HG03108 (cell line): Measurements from ENCODE around the gene PRKG1.

Experiments used
- ATAC-seq: cut with Tn5 transposase; IDR thresholded peaks from one replicate; pipeline ENCODE4 v1.9.1; 2021; ENCODE audit warnings: moderate library complexity; ENCODE audit not compliant: unreplicated experiment

Gene PRKG1

GRCh38 chr10:51479711-51480110, 405.4 kb downstream of the PRKG1 start:
- ATAC-seq: no peak

GRCh38 chr10:51485668-51486067, 411.4 kb downstream of the PRKG1 start:
- ATAC-seq: no peak

GRCh38 chr10:51487576-51487975, 413.3 kb downstream of the PRKG1 start:
- ATAC-seq: no peak

GRCh38 chr10:51488766-51489408, 414.6 kb downstream of the PRKG1 start:
- ATAC-seq: no peak

- no peak for ATAC-seq
Measured at GRCh38 chr10:51498424-51498823, 424.1 kb downstream of the PRKG1 start.

GRCh38 chr10:51501396-51501795, 427.1 kb downstream of the PRKG1 start:
- ATAC-seq: no peak

- ATAC-seq: no peak
Measured at GRCh38 chr10:51502124-51502523, 427.8 kb downstream of the PRKG1 start.

GRCh38 chr10:51503378-51503777, 429.1 kb downstream of the PRKG1 start:
- no peak for ATAC-seq

- ATAC-seq: no peak
Measured at GRCh38 chr10:51507476-51507875, 433.2 kb downstream of the PRKG1 start.

- no peak for ATAC-seq
Measured at GRCh38 chr10:51508156-51508555, 433.9 kb downstream of the PRKG1 start.

GRCh38 chr10:51510231-51510630, 435.9 kb downstream of the PRKG1 start:
- ATAC-seq: no peak

- no peak for ATAC-seq
Measured at GRCh38 chr10:51521605-51522004, 447.3 kb downstream of the PRKG1 start.

GRCh38 chr10:51522858-51523257, 448.6 kb downstream of the PRKG1 start:
- ATAC-seq: no peak

- no peak for ATAC-seq
Measured at GRCh38 chr10:51523440-51523839, 449.2 kb downstream of the PRKG1 start.

GRCh38 chr10:51524041-51524440, 449.8 kb downstream of the PRKG1 start:
- ATAC-seq: no peak

GRCh38 chr10:51527522-51528219, 453.4 kb downstream of the PRKG1 start:
- ATAC-seq: no peak

GRCh38 chr10:51528527-51528926, 454.2 kb downstream of the PRKG1 start:
- no peak for ATAC-seq

GRCh38 chr10:51530541-51530940, 456.3 kb downstream of the PRKG1 start:
- ATAC-seq: no peak

GRCh38 chr10:51532044-51532443, 457.8 kb downstream of the PRKG1 start:
- ATAC-seq: no peak

- no peak for ATAC-seq
Measured at GRCh38 chr10:51542853-51543252, 468.6 kb downstream of the PRKG1 start.

GRCh38 chr10:51544933-51545332, 470.6 kb downstream of the PRKG1 start:
- ATAC-seq: no peak

- no peak for ATAC-seq
Measured at GRCh38 chr10:51547941-51548340, 473.7 kb downstream of the PRKG1 start.

GRCh38 chr10:51552879-51553278, 478.6 kb downstream of the PRKG1 start:
- no peak for ATAC-seq
